ENCODE data around the gene SCPEP1. TPM values are rescaled to one million over a fixed set of nuclear protein-coding genes. Genes with fewer than 3 reads are reported as not detected.

Gene SCPEP1
- total and polyA plus RNA-seq, 2 of the 13 experiments (the other 11 are each of a cell fraction or from before 2014, with no cell fraction given): 24.3 to 27.3 TPM

- Histone ChIP-seq H3K27ac (ENCODE audit: extremely low read length, insufficient read depth, low read length) (no peak overlapping the region), H3K4me3 (replicated peaks in 1 of 3; ENCODE audit: insufficient read depth in 1 of 3, low read depth in 2 of 3, low read length in 3 of 3) (no peak overlapping the region), H3K36me3 (replicated peaks in 1 of 2; ENCODE audit: control insufficient read depth in 1 of 2, insufficient read depth in 2 of 2, low read length in 2 of 2) (no peaks in the 10 kb centered on the region; a peak in 2 of 5 replicates), H3K9ac (ENCODE audit: insufficient read depth, low read depth, low read length) (no peak overlapping the region), H3K27me3 (ENCODE audit: control insufficient read depth in 1 of 2, insufficient read depth in 2 of 2, low read length in 2 of 2) (no peaks in the 10 kb centered on the region), H2AFZ (ENCODE audit: low read length) (no peak overlapping the region), H3K4me1 (ENCODE audit: insufficient read depth, low read length) (peaks cover 13% of the 10 kb centered on the region), H3K79me2 (ENCODE audit: insufficient read depth, low read length) (no peaks in the 10 kb centered on the region), H3K4me2 (ENCODE audit: low read depth, low read length) (no peak overlapping the region), H3K9me3 (ENCODE audit: low read length) (no peaks in the 10 kb centered on the region), H4K20me1 (ENCODE audit: insufficient read depth, low read length) (no peaks in the 10 kb centered on the region)
- WGBS (ENCODE audit: low lambda C conversion rate): 95% methylated on average over 4 of the region's 4 CpGs
- DNase-seq (ENCODE audit: low spot score) (no peak), FAIRE-seq (no peak), ATAC-seq (no peak)
- intact Hi-C loops (cut with micrococcal nuclease; ENCODE audit: unreplicated experiment): no loop called here
- POLR2A ChIA-PET: no interaction called here
- CTCF ChIA-PET (ENCODE audit: low intra/inter-chr PET ratio, low total read pairs): no interaction called here
- no peak for TF ChIP-seq ZNF446 (CRISPR knock-in tag; IDR thresholded peaks at IDR 0.05)
- TF ChIP-seq MTA1 (CRISPR knock-in tag; IDR thresholded peaks at IDR 0.05; ENCODE audit: borderline replicate concordance): no peak
- TF ChIP-seq POLR2AphosphoS5 (IDR thresholded peaks at IDR 0.05; ENCODE audit: low read depth, low read length): no peak
- TF ChIP-seq PBX2 (CRISPR knock-in tag; IDR thresholded peaks at IDR 0.05): no peak
- TF ChIP-seq ZFP91 (CRISPR knock-in tag; IDR thresholded peaks at IDR 0.05; ENCODE audit: borderline replicate concordance): no peak
- no peak for TF ChIP-seq HOXA3 (CRISPR knock-in tag; IDR thresholded peaks at IDR 0.05)
- no peak for TF ChIP-seq PRPF4 (IDR thresholded peaks at IDR 0.05; ENCODE audit: low read depth, low read length, poor library complexity, severe bottlenecking)
- TF ChIP-seq, protein P1, sequence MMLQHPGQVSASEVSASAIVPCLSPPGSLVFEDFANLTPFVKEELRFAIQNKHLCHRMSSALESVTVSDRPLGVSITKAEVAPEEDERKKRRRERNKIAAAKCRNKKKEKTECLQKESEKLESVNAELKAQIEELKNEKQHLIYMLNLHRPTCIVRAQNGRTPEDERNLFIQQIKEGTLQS (CRISPR knock-in tag; IDR thresholded peaks at IDR 0.05): no peak
- TF ChIP-seq ZNF839 (CRISPR knock-in tag; IDR thresholded peaks at IDR 0.05; ENCODE audit: borderline replicate concordance): no peak
- no TSS peak for BruUV-seq (replicated peaks)
- in situ Hi-C loops (cut with HindIII; ENCODE audit: extremely low pct_ligation_motif_present, low pct_unique_long_range_greater_than_20kb): no loop called here
These were observed 11.1 kb downstream of the SCPEP1 start for GRCh38 chr17:56988901-56989572.
